GM04503 (cell line): ENCODE measurements around the gene TMEM121.
"Not testable (repeated sequence)": the region's sequence is repeated elsewhere in the genome, so short reads cannot be mapped to it uniquely, and the experiment has no call there.

ENCODE experiments used
- DNase-seq: peaks from one replicate; pipeline ENCODE4 v3.0.0-alpha.2; 2012; ENCODE audit warnings: low read depth

Gene TMEM121

DNA sequence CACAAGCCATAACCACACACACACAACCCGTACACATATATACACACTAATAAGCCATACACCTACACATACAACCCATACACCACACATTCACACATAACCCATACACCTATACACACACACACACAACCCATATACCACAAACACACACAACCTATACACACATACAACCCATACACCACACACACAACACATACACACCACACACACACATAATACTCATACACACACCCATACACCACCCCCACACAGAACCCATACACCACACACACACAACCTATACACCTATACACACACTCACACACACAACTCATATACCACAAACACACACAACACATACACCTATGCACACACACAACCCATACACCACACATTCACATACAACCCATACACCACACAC is 44.1 kb downstream of the TMEM121 start:
- DNase-seq = no peak

DNA sequence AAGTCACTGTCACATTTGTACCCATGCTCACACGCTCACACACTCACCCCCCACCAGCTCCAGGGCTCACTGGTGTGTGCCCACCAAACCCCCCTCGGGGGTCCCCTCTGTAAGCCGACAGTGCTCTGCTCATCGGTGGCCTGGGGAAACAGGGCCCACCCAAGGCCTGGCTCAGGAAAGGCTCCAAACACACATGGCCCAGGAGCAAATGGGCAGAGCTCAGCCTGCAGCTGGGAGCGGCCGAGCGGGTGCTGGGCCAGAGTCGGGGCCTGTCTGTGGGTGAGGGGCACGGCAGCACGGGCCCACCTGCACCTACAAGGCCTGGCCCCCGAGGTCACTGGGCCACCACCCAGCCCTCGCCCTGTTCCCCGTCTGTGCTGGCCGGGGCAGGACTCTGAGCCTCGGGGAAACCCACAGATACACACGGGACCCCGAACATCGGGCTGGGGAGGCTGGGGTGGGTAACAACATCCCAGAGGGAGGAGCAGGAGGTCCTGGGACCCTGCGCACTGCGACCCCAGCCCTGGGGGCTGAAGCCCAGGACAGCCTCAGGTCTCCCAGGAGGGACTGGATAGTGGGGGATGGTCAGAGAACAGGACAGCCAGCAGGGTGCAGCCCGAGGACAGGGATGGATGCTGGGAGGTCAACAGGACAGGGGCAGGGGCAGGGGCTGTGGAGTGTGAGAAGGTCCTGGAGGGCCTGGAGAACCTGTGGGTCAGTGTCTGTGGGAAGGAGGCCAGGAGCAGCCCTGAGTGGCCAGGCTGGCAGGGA is 45.0 kb downstream of the TMEM121 start:
- not testable (repeated sequence) for DNase-seq

DNA sequence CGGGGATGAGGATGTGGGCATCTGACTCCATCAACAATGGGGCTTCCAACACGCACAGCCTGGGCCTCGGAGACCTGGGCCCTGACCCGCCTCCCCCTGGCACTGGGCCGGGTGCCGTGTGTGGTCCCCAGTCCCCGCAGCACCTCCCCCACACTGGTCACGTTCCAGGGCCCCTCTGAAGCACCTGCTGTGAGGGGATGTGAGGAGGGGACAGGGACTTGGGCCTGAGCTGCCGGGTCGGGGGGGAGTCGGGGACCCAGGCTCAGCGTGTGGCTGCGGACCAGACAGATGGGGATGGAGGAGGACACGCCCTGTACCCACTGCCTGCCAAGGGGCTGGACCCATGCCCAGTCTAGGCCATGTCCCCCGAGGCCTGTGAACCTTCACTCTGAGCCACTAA is 45.7 kb downstream of the TMEM121 start:
- DNase-seq = not testable (repeated sequence)

DNA sequence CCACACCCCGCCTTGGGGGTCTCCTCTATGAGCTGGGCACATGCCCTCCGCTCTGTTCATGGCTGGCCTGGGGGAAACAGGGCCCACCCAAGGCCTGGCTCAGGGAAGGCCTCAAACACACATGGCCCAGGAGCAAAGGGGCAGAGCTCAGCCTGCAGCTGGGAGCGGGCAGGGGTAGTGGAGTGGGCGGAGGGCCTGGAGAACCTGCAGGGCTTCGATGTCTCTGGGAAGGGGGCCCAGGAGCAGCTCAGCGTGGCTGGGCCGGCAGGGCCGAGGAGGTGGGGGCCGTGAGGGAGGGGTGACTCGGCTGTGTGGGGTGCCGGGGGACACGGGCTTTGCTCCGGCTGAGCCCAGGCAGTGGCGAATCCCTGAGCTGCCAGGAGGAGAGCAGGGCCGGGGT is 47.5 kb downstream of the TMEM121 start:
- DNase-seq = not testable (repeated sequence)

DNA sequence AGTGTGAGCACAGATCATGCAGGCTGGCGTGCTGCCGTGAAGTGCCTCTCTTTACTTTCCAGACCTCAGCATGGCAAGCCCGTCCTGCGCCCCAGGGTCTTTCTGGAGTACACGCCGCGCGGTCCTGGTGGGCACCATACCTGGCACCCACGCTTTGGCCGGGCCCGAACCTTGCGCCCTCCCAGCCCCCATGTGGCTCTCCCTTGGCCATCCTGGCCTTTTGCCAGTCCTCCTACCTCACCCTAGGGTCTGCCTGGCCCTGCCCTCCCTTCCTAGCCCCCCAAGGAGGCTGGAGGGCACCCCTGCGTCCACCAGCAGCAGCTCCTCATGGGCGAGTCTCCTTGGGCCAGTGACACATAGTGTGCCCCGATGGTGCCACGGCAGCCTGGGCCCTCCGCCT is 48.0 kb downstream of the TMEM121 start:
- DNase-seq = not testable (repeated sequence)

DNA sequence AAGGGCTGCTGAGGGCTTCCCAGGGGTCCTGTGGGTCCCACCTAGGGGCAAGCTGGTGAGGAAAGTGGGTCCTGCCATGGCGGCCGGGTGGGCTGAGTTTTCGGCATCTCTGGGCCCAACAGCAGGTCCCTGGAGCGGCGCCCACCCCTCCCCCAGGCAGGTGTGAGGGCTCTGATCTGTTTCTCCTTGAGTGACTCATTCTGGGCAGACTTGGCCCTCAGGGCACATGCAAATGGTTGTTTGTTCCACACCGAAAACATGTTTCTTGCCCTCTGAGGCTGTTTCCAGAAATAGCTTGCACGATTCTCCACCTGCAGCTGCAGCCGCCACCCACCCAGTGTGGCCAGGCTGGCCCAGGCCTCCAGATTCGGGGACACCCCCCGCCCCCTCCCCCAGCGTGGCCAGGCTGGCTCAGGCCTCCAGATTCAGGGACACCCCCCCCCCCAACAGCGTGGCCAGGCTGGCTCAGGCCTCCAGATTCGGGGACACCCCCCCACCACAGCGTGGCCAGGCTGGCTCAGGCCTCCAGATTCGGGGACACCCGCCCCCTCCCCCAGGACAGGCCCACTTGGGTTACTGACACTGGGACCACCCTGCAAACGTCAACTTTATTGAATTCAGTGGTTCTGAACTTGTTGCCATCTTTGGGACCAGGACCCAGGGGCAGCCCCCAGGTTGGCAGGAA is 48.8 kb downstream of the TMEM121 start:
- DNase-seq = not testable (repeated sequence)

DNA sequence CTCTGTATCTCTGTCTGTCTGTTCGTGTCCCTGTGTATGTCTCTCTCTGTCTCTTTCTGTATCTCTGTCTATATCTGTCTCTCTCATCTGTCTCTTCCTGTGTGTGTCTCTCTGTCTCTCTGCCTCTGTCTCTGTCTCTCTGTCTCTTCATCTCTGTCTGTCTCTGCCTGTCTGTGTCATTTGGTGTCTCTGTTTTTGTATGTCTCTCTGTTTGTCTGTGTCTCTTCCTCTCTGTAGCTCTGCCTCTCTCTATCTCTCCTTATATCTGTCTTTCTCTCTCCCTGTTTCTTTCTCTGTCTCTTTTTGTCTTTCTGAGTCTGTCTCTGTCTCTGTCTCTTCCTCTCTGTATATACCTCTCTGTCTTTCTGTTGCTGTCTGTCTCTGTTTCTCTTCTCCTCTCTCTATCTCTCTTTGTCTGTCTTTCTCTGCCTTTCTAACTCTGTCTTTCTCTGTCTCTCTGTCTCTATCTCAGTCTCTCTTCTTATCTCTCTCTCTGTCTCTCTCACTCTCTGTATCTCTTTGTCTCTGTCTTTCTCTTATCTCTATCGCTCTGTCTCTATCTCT is 50.2 kb downstream of the TMEM121 start:
- no peak for DNase-seq

DNA sequence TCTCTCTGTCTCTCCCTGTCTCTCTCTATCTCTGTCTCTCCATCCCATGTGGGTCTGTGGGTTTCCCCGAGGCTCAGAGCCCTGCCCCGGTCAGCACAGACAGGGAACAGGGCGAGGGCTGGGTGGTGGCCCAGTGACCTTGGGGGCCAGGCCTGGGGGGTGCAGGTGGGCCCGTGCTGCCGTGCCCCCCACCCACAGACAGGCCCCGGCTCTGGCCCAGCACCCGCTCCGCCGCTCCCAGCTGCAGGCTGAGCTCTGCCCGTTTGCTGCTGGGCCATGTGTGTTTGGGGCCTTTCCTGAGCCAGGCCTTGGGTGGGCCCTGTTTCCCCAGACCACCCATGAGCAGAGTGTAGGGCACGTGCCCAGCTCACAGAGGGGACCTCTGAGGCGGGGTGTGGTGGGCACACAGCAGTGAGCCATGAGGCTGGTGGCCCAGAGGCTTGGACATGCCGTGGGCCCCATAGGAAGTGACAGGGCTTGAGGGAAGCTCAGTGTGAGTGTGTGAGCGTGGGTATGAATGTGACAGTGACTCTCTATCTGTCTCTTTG is 51.0 kb downstream of the TMEM121 start:
- DNase-seq = no peak

DNA sequence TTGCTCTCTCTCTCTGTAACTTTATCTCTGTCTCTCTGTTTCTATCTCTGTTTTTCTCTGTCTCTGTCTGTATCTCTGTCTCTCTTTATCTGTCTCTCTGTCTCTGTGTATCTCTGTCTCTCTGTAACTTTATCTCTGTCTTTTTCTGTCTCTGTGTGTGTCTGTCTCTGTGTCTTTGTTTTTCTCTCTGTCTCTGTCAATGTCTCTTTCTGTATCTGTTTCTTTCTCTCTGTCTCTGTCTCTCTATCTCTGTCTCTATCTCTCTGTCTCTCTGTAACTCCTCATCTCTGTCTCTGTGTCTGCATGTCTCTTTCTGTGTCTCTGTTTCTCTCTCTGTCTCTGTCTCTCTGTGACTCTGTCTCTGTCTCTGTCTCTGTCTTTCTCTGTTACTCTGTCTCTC is 51.7 kb downstream of the TMEM121 start:
- DNase-seq = no peak

DNA sequence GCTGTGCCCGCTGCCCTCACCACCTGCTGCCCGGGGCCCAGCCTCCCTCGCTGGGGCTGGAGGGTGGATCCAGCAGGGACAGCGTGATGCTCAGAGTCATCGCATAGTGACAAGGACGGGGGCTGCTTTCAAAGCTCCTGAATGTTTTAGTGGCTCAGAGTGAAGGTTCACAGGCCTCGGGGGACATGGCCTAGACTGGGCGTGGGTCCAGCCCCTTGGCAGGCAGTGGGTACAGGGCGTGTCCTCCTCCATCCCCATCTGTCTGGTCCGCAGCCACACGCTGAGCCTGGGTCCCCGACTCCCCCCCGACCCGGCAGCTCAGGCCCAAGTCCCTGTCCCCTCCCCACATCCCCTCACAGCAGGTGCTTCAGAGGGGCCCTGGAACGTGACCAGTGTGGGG is 52.8 kb downstream of the TMEM121 start:
- not testable (repeated sequence) for DNase-seq
